Left colon (tissue), 2 donors: ENCODE measurements around the gene CBX2. TPM values are rescaled to one million over a fixed set of nuclear protein-coding genes. Genes with fewer than 3 reads are reported as not detected.
"Not testable (repeated sequence)": the region's sequence is repeated elsewhere in the genome, so short reads cannot be mapped to it uniquely, and the experiment has no call there.

Experiments
- ATAC-seq: fragments of 200-7000 bp; cut with Tn5 transposase; one replicate; pipeline ENCODE4 v1.9.1; 2020; ENCODE audit warnings: mild to moderate bottlenecking, moderate library complexity
- DNase-seq, 2 donors: peaks; one replicate each; pipeline ENCODE4 v3.0.0-alpha.2; 2020
- intact Hi-C, 2 donors: fragments of 100-400 bp; cut with DNase I in 1 of 2; cut with micrococcal nuclease in 1 of 2; formaldehyde crosslinking; loops; one replicate each; pipeline versions ENCODE4 v1.11.2 to v1.14.0; 2022; cut with DNase I, micrococcal nuclease
- total RNA-seq, 2 donors: library from RNA; stranded (reverse); fragmentation: NEBNext Ultra II Directional; extraction: Animal tissue kit (Norgen Biotek cat#: 25700); gene quantifications; one replicate each; pipeline ENCODE4 v1.2.1, GENCODE V29; 2021
- donor health status: DM: no; HTN: no; CAD: no.
- donor health status: DM: yes; HTN: yes; CAD: no.

CBX2 gene
- total RNA-seq, 2 donors from 2014 or later: 0.49 to 0.78 TPM

GRCh38 chr17:79741751-79742588 is 36.0 kb upstream of the CBX2 start:
- ATAC-seq (peak; percentile 71), DNase-seq (peak; percentile 51 to 79)
- intact Hi-C loops: no loop called here

GRCh38 chr17:79742589-79742918 is 35.4 kb upstream of the CBX2 start:
- ATAC-seq: no peak
- intact Hi-C loops: no loop called here

GRCh38 chr17:79742951-79743476 is 34.9 kb upstream of the CBX2 start:
- intact Hi-C loops: no loop called here
- DNase-seq (no peak), ATAC-seq (peak; percentile 5)

More at GRCh38 chr17:79742589-79742918, 35.4 kb upstream of the CBX2 start:
- no peak for DNase-seq

GRCh38 chr17:79743614-79744013 is 34.3 kb upstream of the CBX2 start:
- no peak for ATAC-seq
- DNase-seq: no peak
- intact Hi-C loops: no loop called here

GRCh38 chr17:79745641-79746105 is 32.3 kb upstream of the CBX2 start:
- intact Hi-C loops: no loop called here
- no peak for ATAC-seq
- DNase-seq: no peak

GRCh38 chr17:79746889-79747507 is 30.9 kb upstream of the CBX2 start:
- intact Hi-C loops: no loop called here
- DNase-seq: no peak
- ATAC-seq: no peak

- intact Hi-C loops: no loop called here
- no peak for ATAC-seq
- DNase-seq: no peak
These were observed 30.2 kb upstream of the CBX2 start for GRCh38 chr17:79747508-79748294.

GRCh38 chr17:79748295-79749099 is 29.5 kb upstream of the CBX2 start:
- DNase-seq: no peak
- no peak for ATAC-seq
- intact Hi-C loops: no loop called here

- intact Hi-C loops: no loop called here
- DNase-seq (no peak), ATAC-seq (no peak)
These were observed 28.7 kb upstream of the CBX2 start for GRCh38 chr17:79749156-79749815.

- intact Hi-C loops: no loop called here
- no peak for DNase-seq
- ATAC-seq: no peak
These were observed 28.0 kb upstream of the CBX2 start for GRCh38 chr17:79749958-79750357.

- no peak for DNase-seq
- no peak for ATAC-seq
- intact Hi-C loops: no loop called here
These were observed 27.1 kb upstream of the CBX2 start for GRCh38 chr17:79750650-79751545.

GRCh38 chr17:79752175-79752574 is 25.8 kb upstream of the CBX2 start:
- intact Hi-C loops: no loop called here
- no peak for DNase-seq
- no peak for ATAC-seq

GRCh38 chr17:79754370-79754769 is 23.6 kb upstream of the CBX2 start:
- intact Hi-C loops: no loop called here
- ATAC-seq (no peak), DNase-seq (no peak)

GRCh38 chr17:79754903-79755302 is 23.0 kb upstream of the CBX2 start:
- ATAC-seq, intact Hi-C loops, DNase-seq: not testable (repeated sequence)

GRCh38 chr17:79755591-79755990 is 22.4 kb upstream of the CBX2 start:
- intact Hi-C loops: no loop called here
- DNase-seq (no peak), ATAC-seq (no peak)

- ATAC-seq (no peak), DNase-seq (no peak)
- intact Hi-C loops: no loop called here
These were observed 20.7 kb upstream of the CBX2 start for GRCh38 chr17:79757140-79757745.

GRCh38 chr17:79758271-79758670 is 19.7 kb upstream of the CBX2 start:
- ATAC-seq (no peak), DNase-seq (no peak)
- intact Hi-C loops: no loop called here
